Left hindlimb (tissue), 1 donor: ENCODE data around the gene APBA1.

Experiments used
- DNase-seq: peaks from one replicate; pipeline ENCODE4 v3.0.0-alpha.2; 2018

APBA1 gene

GRCh38 chr9:69655065-69655464 is 17.1 kb downstream of the APBA1 start:
- DNase-seq, result no peak

GRCh38 chr9:69653261-69653660 is 18.9 kb downstream of the APBA1 start:
- no peak for DNase-seq

GRCh38 chr9:69649566-69650250 is 22.5 kb downstream of the APBA1 start:
- DNase-seq, result no peak

GRCh38 chr9:69647804-69648203 is 24.4 kb downstream of the APBA1 start:
- no peak for DNase-seq

GRCh38 chr9:69646810-69647209 is 25.4 kb downstream of the APBA1 start:
- DNase-seq, result no peak

GRCh38 chr9:69645488-69645887 is 26.7 kb downstream of the APBA1 start:
- no peak for DNase-seq

- DNase-seq, result no peak
Measured at GRCh38 chr9:69643098-69643497, 29.1 kb downstream of the APBA1 start.

GRCh38 chr9:69637817-69638200 is 34.4 kb downstream of the APBA1 start:
- DNase-seq, result no peak

GRCh38 chr9:69637193-69637816 is 34.9 kb downstream of the APBA1 start:
- DNase-seq, result no peak

GRCh38 chr9:69633716-69634115 is 38.5 kb downstream of the APBA1 start:
- no peak for DNase-seq

- no peak for DNase-seq
Measured at GRCh38 chr9:69632768-69633167, 39.4 kb downstream of the APBA1 start.

GRCh38 chr9:69627281-69627680 is 44.9 kb downstream of the APBA1 start:
- DNase-seq, result no peak

- no peak for DNase-seq
Measured at GRCh38 chr9:69623276-69623675, 48.9 kb downstream of the APBA1 start.

- no peak for DNase-seq
Measured at GRCh38 chr9:69622676-69623075, 49.5 kb downstream of the APBA1 start.

- DNase-seq, result no peak
Measured at GRCh38 chr9:69621730-69622460, 50.3 kb downstream of the APBA1 start.

- DNase-seq, result no peak
Measured at GRCh38 chr9:69620731-69621130, 51.4 kb downstream of the APBA1 start.

- no peak for DNase-seq
Measured at GRCh38 chr9:69619233-69619632, 52.9 kb downstream of the APBA1 start.

- DNase-seq, result no peak
Measured at GRCh38 chr9:69617006-69617405, 55.2 kb downstream of the APBA1 start.

GRCh38 chr9:69615880-69616279 is 56.3 kb downstream of the APBA1 start:
- DNase-seq, result no peak

- no peak for DNase-seq
Measured at GRCh38 chr9:69611221-69611620, 61.0 kb downstream of the APBA1 start.

GRCh38 chr9:69609156-69609555 is 63.0 kb downstream of the APBA1 start:
- DNase-seq, result no peak

- no peak for DNase-seq
Measured at GRCh38 chr9:69606089-69606488, 66.1 kb downstream of the APBA1 start.

GRCh38 chr9:69605406-69605805 is 66.8 kb downstream of the APBA1 start:
- no peak for DNase-seq

- no peak for DNase-seq
Measured at GRCh38 chr9:69604568-69605219, 67.5 kb downstream of the APBA1 start.
